AG09319 (cell line): ENCODE data around the gene HIVEP2.

ENCODE experiments used
- DNase-seq: peaks from one replicate; pipeline ENCODE4 v3.0.0-alpha.2; 2010; ENCODE audit warnings: low read depth; ENCODE audit errors: extremely low read depth
- CTCF ChIP-seq: IDR thresholded peaks from 2 replicates; pipeline ENCODE4 v1.5.1; 2011; ENCODE audit warnings: low read depth, mild to moderate bottlenecking, inconsistent platforms, low read length, moderate library complexity

HIVEP2 gene

DNA sequence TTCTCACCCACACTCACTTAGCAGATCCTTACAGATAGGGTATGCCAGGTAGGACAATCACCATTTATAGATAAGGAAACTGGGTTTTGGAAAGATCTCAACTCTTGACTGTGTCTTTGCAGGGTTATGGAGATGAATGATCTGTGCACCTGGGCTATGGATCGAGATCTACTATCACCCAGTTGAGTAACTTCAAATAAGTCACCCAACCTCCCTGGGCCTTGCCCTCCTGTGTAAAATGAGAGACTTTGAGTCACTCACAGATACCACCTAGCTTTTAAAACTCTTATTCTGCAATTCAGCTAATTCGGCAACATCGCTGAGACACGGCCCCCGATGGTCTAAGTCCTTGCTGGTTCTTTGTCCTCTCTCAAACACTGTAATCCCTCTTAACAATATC, 53.5 kb downstream of the HIVEP2 start:
- DNase-seq = no peak
- TF ChIP-seq CTCF = no peak

- no peak for DNase-seq
- no peak for TF ChIP-seq CTCF
These were observed 56.5 kb downstream of the HIVEP2 start for GRCh38 chr6:142888456-142888855.

- TF ChIP-seq CTCF = no peak
- DNase-seq = no peak
These were observed 57.5 kb downstream of the HIVEP2 start for GRCh38 chr6:142887517-142887916.

DNA sequence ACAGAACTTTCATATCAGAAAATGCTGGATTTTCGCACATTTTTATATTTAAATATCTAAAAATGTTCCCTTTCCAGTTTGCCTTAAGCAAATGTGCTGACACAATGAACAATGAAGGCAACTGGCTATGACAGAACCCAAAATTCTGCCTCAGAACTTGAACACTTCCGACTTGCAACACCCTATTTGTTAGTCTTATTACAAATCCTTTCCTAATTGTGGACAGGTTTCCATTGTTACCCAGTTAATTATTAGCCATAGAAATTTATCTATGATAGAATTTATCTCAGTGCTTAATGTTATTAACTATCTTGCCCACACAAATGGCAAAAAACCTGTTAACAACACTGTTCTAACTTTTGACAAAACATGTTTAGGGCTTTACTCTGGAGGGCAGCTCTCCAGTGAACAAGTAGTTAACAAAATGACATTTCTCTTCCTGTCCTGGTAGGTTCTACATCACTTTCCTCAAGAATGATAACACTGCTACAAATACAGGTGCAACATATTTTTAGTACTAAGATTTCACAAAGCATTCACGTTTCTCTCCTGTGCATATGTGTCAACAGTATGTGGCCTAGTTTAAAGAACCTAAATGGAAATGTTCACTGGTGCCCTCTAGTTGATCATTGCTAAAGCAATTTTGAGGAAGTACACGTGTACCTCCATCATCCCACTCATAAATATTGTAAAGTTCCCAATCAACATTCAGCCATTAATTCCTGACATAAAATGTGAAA, 58.4 kb downstream of the HIVEP2 start:
- no peak for DNase-seq
- peak; percentile 35 for TF ChIP-seq CTCF

DNA sequence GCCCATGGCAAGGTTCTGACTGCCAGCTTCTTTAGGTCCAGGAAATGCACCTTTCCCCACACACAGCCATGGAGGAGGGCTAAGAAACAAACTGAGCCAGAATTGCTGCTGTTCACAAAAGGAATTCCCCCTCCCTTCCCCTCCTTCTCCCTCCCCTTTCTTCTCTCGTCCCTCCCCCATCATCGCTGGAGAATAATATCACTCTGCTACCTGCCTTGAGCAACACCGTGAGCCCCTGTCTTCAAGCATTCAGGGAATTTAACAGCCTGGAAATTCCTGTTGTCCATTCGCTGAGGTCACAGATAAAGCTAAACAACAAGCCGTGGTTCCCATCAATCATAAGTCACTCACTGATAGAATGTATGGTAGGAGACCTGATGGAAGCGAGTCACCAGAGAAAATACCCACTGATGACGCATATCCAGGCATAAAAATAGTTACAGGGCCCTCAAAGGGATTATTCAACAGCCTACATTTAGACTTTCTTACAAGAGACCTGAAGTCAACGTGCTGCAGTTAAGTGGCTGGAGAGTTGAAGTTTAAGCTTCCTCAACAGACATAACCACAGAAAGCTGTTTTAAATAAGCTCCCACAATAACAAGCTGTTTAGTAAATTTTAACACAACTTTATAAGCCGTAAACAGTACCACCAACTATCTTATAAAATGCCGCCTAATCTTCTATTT, 59.7 kb downstream of the HIVEP2 start:
- TF ChIP-seq CTCF = no peak
- peak; percentile 32 for DNase-seq

- no peak for TF ChIP-seq CTCF
- DNase-seq = no peak
These were observed 60.6 kb downstream of the HIVEP2 start for GRCh38 chr6:142884214-142885035.

GRCh38 chr6:142883011-142883410, 62.0 kb downstream of the HIVEP2 start:
- TF ChIP-seq CTCF = no peak
- no peak for DNase-seq
